CD4-positive, alpha-beta memory T cell (primary cell): ENCODE measurements around the gene ABCD1. TPM values are rescaled to one million over a fixed set of nuclear protein-coding genes. Genes with fewer than 3 reads are reported as not detected.
A peak's percentile ranks its signal among the peaks of the same experiment; 100 is the strongest.

ENCODE experiments used
- CTCF ChIA-PET: fragments of 350-600 bp; sonication (Branson Sonifier 250); formaldehyde crosslinking; loops from one replicate; lab custom pipeline; 2021; ENCODE audit warnings: inconsistent platforms; ENCODE audit not compliant: partially characterized antibody; lab: Charles Lee
- POLR2A ChIA-PET: fragments of 350-600 bp; sonication (Branson Sonifier 250); formaldehyde crosslinking; loops from one replicate; lab custom pipeline; 2021; ENCODE audit not compliant: partially characterized antibody; lab: Charles Lee
- DNase-seq, 5 donors: peaks; one replicate each; pipeline versions ENCODE4 v3.0.0 to v3.0.0-alpha.2; 2020 to 2022; ENCODE audit warnings: mixed read lengths in 1 of 5
- H3K27ac ChIP-seq: one replicate; pipeline ENCODE4 v1.7.0; 2013; ENCODE audit warnings: low read depth, low read length
- H3K27me3 ChIP-seq: 2 replicates; pipeline ENCODE4 v1.7.0; 2013; ENCODE audit warnings: mild to moderate bottlenecking, low read length, moderate library complexity; ENCODE audit not compliant: insufficient read depth
- H3K36me3 ChIP-seq: 2 replicates; pipeline ENCODE4 v1.7.0; 2013; ENCODE audit warnings: mild to moderate bottlenecking, low read length, moderate library complexity; ENCODE audit not compliant: insufficient read depth
- H3K4me1 ChIP-seq: 2 replicates; pipeline ENCODE4 v1.7.0; 2013; ENCODE audit warnings: mild to moderate bottlenecking, low read length, moderate library complexity; ENCODE audit not compliant: insufficient read depth
- H3K4me3 ChIP-seq, 2 donors: one replicate each; pipeline ENCODE4 v1.7.0; 2013; ENCODE audit warnings: low read length in 2 of 2, mild to moderate bottlenecking in 1 of 2
- H3K9me3 ChIP-seq, 2 donors: one replicate each; pipeline ENCODE4 v1.7.0; 2013; ENCODE audit warnings: low read length in 2 of 2, control low read depth in 1 of 2; ENCODE audit not compliant: control insufficient read depth in 1 of 2
- H3K27ac Mint-ChIP-seq, 7 donors: one replicate each; pipeline ENCODE4 v1.8.0; 2020 to 2021; ENCODE audit warnings: mixed read lengths in 7 of 7, mild to moderate bottlenecking in 6 of 7, inconsistent platforms in 3 of 7, moderate library complexity in 3 of 7
- H3K27me3 Mint-ChIP-seq, 2 donors: one replicate each; pipeline ENCODE4 v1.8.0; 2020 to 2021; ENCODE audit warnings: mixed read lengths in 2 of 2
- H3K36me3 Mint-ChIP-seq, 2 donors: one replicate each; pipeline ENCODE4 v1.8.0; 2020 to 2021; ENCODE audit warnings: mixed read lengths in 2 of 2, inconsistent platforms in 1 of 2, mild to moderate bottlenecking in 1 of 2
- H3K4me1 Mint-ChIP-seq, 4 donors: one replicate each; pipeline ENCODE4 v1.8.0; 2020 to 2021; ENCODE audit warnings: mixed read lengths in 4 of 4, mild to moderate bottlenecking in 1 of 4
- H3K4me3 Mint-ChIP-seq, 8 donors: one replicate each; pipeline ENCODE4 v1.8.0; 2020 to 2021; ENCODE audit warnings: mixed read lengths in 8 of 8, mild to moderate bottlenecking in 7 of 8, moderate library complexity in 6 of 8, inconsistent platforms in 3 of 8
- H3K9me3 Mint-ChIP-seq, 8 donors: one replicate each; pipeline ENCODE4 v1.8.0; 2020 to 2021; ENCODE audit warnings: mixed read lengths in 8 of 8, mild to moderate bottlenecking in 5 of 8, inconsistent platforms in 3 of 8, moderate library complexity in 1 of 8
- intact Hi-C: fragments of 100-400 bp; cut with micrococcal nuclease; formaldehyde crosslinking; loops from one replicate; pipeline ENCODE4 v1.15.1; 2023
- polyA plus RNA-seq, 2 donors: library from polyadenylated mRNA; unstranded; fragments of 300-500 nt; fragmentation: Illumina TruSeq; gene quantifications; one replicate each; pipeline ENCODE4 v1.2.3, GENCODE V29; 2021
- total RNA-seq, 2 experiments: library from RNA; stranded (reverse); gene quantifications; one replicate each; pipeline ENCODE4 v1.2.3, GENCODE V29; 2021

Gene ABCD1
- total and polyA plus RNA-seq, 4 experiments from 2014 or later = 1.7 to 6.8 (median 4.9) TPM

DNA sequence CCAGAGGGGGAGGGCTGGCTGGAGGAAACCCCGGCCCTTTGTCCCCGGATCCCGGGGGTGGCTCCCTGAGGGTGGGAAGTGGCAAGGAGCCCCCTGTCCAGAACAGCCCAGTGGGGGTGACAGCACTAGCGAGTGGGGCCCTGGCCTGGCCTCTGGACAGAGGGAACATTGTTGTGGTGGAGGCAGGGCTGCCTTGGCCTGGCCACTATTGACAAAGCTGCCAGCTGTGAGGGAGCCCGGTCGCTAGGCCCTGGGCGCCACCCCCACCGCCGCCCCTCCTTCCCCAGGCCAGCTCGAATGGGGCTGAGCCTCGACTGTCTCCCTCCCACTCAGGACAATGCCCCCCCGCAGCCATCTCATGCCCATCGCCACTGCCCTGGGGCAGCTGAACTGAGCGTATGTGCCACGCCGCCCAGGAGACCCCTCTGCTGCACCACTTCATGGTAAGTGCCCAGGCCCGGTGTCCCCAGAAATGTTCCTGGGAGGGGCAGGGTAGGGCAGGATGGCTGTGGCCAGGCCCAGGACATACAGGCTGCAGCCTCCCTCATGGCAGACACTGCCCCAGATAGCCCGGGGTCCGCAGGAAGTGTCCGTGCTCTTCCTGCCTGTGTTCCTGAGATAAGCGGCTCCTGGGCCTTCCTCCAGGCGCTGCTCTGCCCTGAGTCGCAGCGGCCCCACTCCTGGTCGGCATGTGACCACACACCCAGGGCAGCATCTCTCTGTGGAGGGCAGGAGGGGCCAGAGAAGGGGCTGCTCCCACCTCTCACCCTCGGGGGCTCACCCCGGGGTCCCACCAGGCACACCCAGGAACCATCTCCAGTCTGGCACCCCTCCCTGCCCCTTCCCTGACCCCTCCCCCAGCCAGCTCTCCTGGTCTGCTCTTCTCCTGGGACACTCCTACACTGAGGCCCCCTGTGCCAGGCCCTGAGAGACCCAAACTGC is 40.8 kb downstream of the ABCD1 start:
- H3K4me3 Mint-ChIP-seq = no peak overlapping the region

DNA sequence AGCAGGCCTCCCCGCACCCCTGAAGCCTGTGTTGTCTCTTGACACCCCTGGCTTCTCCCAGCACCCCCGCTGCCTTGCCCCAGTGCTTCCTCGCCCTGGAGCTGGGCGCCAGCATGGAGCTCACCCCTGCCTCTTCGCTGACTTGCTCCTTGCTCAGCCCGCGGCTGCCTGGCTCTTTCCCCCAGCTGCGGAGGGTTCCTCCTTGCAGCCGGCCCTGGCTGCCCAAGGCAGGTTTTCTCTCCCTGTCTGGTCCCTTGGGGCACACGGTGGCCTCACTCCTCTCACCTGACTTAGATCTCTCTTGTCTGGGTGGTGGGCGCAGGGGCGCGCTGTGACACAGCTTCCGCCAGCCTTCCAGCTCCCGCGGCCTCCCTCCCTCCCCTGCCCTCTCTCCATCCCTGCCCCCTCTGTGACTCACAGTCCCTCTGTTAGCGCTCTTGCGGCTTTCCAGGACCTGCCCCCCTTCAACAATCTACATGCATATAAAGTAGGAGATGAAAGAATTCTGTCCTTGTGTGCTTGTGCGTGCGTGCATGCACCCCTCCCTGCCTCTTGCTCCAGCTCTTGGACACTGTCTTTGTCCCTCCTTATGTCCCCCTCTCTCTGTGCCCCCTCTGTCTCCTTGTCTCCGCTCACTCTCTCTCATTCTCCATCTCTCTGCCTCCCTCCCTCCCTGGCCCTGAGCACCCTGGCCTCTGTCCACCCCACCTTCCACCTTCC is 41.6 kb downstream of the ABCD1 start:
- Histone ChIP-seq H3K9me3 (no peaks in the 10 kb centered on the region), H3K4me1 (no peaks in the 10 kb centered on the region), H3K27ac (no peak overlapping the region), H3K4me3 (no peak overlapping the region), H3K36me3 (no peaks in the 10 kb centered on the region), H3K27me3 (no peaks in the 10 kb centered on the region)
- Mint-ChIP-seq H3K27me3 (no peaks in the 10 kb centered on the region), H3K4me3 (peak overlapping the region in 1 of 8 donors; percentile 20), H3K4me1 (peaks cover 4 to 10% (median 7%) of the 10 kb centered on the region in 4 donors), H3K9me3 (no peaks in the 10 kb centered on the region), H3K27ac (no peak overlapping the region), H3K36me3 (no peaks in the 10 kb centered on the region)
- intact Hi-C loops = no loop called here
- POLR2A ChIA-PET = no interaction called here
- CTCF ChIA-PET = no interaction called here
- DNase-seq = no peak

More for the DNA sequence above, 40.8 kb downstream of the ABCD1 start:
- Histone ChIP-seq H3K9me3 (no peaks in the 10 kb centered on the region), H3K27me3 (no peaks in the 10 kb centered on the region), H3K27ac (no peak overlapping the region), H3K4me3 (no peak overlapping the region), H3K36me3 (no peaks in the 10 kb centered on the region), H3K4me1 (no peaks in the 10 kb centered on the region)
- DNase-seq = no peak
- Mint-ChIP-seq H3K27ac (no peak overlapping the region), H3K4me1 (peaks cover 4 to 10% (median 7%) of the 10 kb centered on the region in 4 donors), H3K36me3 (no peaks in the 10 kb centered on the region), H3K9me3 (no peaks in the 10 kb centered on the region), H3K27me3 (no peaks in the 10 kb centered on the region)
- intact Hi-C loops = no loop called here
- POLR2A ChIA-PET = no interaction called here
- CTCF ChIA-PET = no interaction called here

DNA sequence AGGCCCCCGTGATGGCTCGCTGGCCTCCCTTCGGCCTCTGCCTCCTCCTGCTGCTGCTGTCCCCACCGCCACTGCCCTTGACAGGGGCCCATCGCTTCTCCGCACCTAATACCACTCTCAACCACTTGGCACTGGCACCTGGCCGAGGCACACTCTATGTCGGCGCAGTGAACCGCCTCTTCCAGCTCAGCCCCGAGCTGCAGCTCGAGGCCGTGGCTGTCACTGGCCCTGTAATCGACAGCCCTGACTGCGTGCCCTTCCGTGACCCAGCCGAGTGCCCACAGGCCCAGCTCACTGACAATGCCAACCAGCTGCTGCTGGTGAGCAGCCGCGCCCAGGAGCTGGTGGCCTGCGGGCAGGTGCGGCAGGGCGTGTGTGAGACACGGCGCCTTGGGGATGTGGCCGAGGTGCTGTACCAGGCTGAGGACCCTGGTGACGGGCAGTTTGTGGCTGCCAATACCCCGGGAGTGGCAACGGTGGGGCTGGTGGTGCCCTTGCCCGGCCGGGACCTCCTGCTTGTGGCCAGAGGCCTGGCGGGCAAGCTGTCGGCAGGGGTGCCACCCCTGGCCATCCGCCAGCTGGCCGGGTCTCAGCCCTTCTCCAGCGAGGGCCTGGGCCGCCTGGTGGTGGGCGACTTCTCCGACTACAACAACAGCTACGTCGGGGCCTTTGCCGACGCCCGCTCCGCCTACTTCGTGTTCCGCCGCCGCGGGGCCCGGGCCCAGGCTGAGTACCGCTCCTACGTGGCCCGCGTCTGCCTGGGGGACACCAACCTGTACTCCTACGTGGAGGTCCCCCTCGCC is 42.4 kb downstream of the ABCD1 start:
- Histone ChIP-seq H3K27me3 (no peaks in the 10 kb centered on the region), H3K9me3 (no peaks in the 10 kb centered on the region), H3K27ac (no peak overlapping the region), H3K36me3 (no peaks in the 10 kb centered on the region), H3K4me1 (no peaks in the 10 kb centered on the region), H3K4me3 (no peak overlapping the region)
- Mint-ChIP-seq H3K36me3 (no peaks in the 10 kb centered on the region), H3K27me3 (no peaks in the 10 kb centered on the region), H3K27ac (no peak overlapping the region), H3K4me1 (peaks cover 4 to 10% (median 7%) of the 10 kb centered on the region in 4 donors), H3K4me3 (no peak overlapping the region), H3K9me3 (no peaks in the 10 kb centered on the region)
- no peak for DNase-seq
- ChIA-PET CTCF (interaction anchor here (1.0 kb wide), 1 partner anchor 185 kb away, joined by 3 read pairs; no protein-coding TSS in a partner anchor), POLR2A (no interaction called here)
- intact Hi-C loops = no loop called here

DNA sequence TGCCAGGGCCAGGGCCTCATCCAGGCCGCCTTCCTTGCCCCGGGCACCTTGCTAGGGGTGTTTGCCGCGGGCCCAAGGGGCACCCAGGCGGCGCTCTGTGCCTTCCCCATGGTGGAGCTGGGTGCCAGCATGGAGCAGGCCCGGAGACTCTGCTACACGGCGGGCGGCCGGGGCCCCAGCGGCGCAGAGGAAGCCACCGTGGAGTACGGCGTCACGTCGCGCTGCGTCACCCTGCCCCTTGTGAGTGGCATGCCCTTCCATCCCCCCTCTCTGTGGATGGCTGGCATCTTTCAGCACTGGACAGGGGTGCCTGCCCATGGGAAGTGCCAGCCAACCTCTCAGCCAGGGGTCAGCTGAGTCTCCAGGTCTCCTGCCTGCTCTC is 43.0 kb downstream of the ABCD1 start:
- Mint-ChIP-seq H3K27ac (no peak overlapping the region), H3K9me3 (no peaks in the 10 kb centered on the region), H3K4me3 (no peak overlapping the region), H3K27me3 (no peaks in the 10 kb centered on the region), H3K4me1 (peaks cover 4 to 10% (median 7%) of the 10 kb centered on the region in 4 donors), H3K36me3 (no peaks in the 10 kb centered on the region)
- Histone ChIP-seq H3K27me3 (no peaks in the 10 kb centered on the region), H3K36me3 (no peaks in the 10 kb centered on the region), H3K4me1 (no peaks in the 10 kb centered on the region), H3K9me3 (no peaks in the 10 kb centered on the region), H3K4me3 (no peak overlapping the region), H3K27ac (no peak overlapping the region)
- ChIA-PET POLR2A (no interaction called here), CTCF (interaction anchor here (1.0 kb wide), 1 partner anchor 185 kb away, joined by 3 read pairs; no protein-coding TSS in a partner anchor)
- no peak for DNase-seq
- intact Hi-C loops = no loop called here

DNA sequence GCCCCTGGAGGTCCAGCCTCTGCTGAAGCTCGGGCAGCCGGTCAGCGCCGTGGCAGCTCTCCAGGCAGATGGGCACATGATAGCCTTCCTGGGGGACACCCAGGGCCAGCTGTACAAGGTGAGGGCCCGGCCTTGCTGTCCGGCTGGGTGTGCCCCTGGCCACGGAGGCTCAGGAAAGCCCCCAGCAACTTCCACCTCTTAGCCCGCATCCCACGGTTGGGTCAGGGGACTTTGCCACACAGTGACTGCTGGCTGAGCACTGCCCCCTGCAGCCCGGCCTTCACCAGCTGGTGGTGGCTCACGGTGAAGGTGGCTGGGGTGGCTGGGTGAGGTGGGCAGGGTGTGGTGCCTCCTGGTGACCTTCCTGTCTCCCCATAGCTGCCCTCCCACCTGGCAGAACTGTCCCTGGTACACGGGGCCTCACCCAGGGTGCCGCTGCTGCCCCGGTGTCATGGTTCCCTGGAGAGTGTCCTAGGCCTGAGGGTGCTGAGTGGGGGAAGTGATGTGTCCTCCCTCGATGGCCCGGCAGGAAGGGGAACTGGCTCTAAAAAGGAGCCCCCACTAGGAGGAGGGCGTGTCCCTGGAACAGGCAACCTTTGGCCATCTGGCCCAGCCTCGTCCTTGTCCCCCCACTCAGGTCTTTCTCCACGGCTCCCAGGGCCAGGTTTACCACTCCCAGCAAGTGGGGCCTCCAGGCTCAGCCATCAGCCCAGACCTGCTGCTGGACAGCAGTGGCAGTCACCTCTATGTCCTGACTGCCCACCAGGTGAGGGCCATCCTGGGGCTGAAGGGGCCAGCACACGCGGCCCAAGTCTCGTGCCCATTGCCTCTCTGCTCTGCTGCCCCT is 43.9 kb downstream of the ABCD1 start:
- Mint-ChIP-seq H3K27me3 (no peaks in the 10 kb centered on the region), H3K27ac (no peak overlapping the region), H3K4me1 (peaks cover 4 to 10% (median 7%) of the 10 kb centered on the region in 4 donors), H3K4me3 (no peak overlapping the region), H3K9me3 (no peaks in the 10 kb centered on the region), H3K36me3 (no peaks in the 10 kb centered on the region)
- Histone ChIP-seq H3K36me3 (no peaks in the 10 kb centered on the region), H3K27ac (no peak overlapping the region), H3K4me1 (no peaks in the 10 kb centered on the region), H3K4me3 (no peak overlapping the region), H3K9me3 (no peaks in the 10 kb centered on the region), H3K27me3 (no peaks in the 10 kb centered on the region)
- no peak for DNase-seq
- ChIA-PET POLR2A (no interaction called here), CTCF (no interaction called here)
- intact Hi-C loops = no loop called here

DNA sequence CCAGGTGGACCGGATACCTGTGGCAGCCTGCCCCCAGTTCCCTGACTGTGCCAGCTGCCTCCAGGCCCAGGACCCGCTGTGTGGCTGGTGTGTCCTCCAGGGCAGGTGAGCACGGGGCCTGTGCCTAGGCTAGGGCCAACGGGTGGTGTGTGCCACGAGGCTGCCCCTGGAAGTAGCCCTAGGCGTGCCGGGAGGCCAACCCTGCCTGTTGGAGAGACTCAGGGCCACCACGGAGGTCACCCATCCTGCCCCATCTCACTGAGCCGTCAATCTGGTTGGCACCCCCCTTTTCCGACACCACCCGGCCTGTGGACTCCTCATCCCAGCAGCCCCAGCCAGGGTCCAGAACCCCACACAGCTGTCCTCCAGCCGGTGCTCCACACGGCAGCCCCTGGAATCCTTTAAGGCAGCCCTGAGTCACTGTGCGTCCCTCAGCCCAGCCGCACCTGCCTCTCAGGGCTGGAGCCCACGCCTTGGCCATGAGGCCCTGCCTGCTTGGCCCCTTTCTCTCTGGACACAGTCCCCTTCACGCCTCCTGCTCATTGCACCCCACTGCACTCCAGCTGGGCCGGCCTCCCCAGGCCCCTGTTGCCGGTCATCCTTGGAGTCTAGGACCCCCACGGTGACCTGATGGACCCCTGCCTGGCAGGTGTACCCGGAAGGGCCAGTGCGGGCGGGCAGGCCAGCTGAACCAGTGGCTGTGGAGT is 44.7 kb downstream of the ABCD1 start:
- Histone ChIP-seq H3K9me3 (no peaks in the 10 kb centered on the region), H3K4me3 (no peak overlapping the region), H3K4me1 (no peaks in the 10 kb centered on the region), H3K36me3 (no peaks in the 10 kb centered on the region), H3K27ac (no peak overlapping the region), H3K27me3 (no peaks in the 10 kb centered on the region)
- Mint-ChIP-seq H3K4me1 (peaks cover 0 to 4% (median 3%) of the 10 kb centered on the region in 4 donors), H3K9me3 (no peaks in the 10 kb centered on the region), H3K27ac (no peak overlapping the region), H3K36me3 (no peaks in the 10 kb centered on the region), H3K27me3 (no peaks in the 10 kb centered on the region), H3K4me3 (no peak overlapping the region)
- DNase-seq = no peak
- ChIA-PET CTCF (no interaction called here), POLR2A (no interaction called here)
- intact Hi-C loops = no loop called here
